ENCODE results near the gene FBXO10. TPM values are rescaled to one million over a fixed set of nuclear protein-coding genes. Genes with fewer than 3 reads are reported as not detected.

Gene FBXO10
- total and polyA plus RNA-seq, 2 of the 8 experiments (the other 6 are each of a cell fraction or from before 2014, with no cell fraction given), result 13.1 to 13.9 TPM

GRCh38 chr9:37596504-37596903 is 20.3 kb upstream of the FBXO10 start:
- H3K14ac ChIP-seq (ENCODE audit: insufficient read length), result no peak overlapping the region
- H3K4ac ChIP-seq (replicated peaks; ENCODE audit: insufficient read length, low read depth, low read length), result no peak overlapping the region
- H2BK20ac ChIP-seq (ENCODE audit: low read length), result no peak overlapping the region
- peaks cover 0 to 8% of the 10 kb centered on the region in 2 experiments; a peak in 2 of 4 replicates for H3K79me2 ChIP-seq (ENCODE audit: control insufficient read depth in 1 of 2, insufficient read depth in 2 of 2, low read length in 2 of 2)
- H4K5ac ChIP-seq (ENCODE audit: insufficient read length, low read depth, low read length), result no peak overlapping the region
- no peak overlapping the region for H2BK15ac ChIP-seq (ENCODE audit: low read length)
- H2BK120ac ChIP-seq (replicated peaks; ENCODE audit: low read depth, low read length), result no peak overlapping the region
- peaks cover 0 to 3% (median 0%) of the 10 kb centered on the region in 4 experiments; a peak in 2 of 7 replicates for H3K4me1 ChIP-seq (replicated peaks in 1 of 4; ENCODE audit: control insufficient read depth in 3 of 4, insufficient read depth in 4 of 4, low read length in 3 of 4)
- no peaks in the 10 kb centered on the region for H3K36me3 ChIP-seq (ENCODE audit: control insufficient read depth in 2 of 4, insufficient read depth in 4 of 4, low read length in 3 of 4)
- DNase-seq (ENCODE audit: low read depth in 1 of 2, low spot score in 2 of 2) (no peak), FAIRE-seq (no peak)
- H3K4me3 ChIP-seq (ENCODE audit: extremely low read depth in 1 of 4, insufficient read depth in 2 of 4, low read depth in 3 of 4, low read length in 4 of 4), result no peak overlapping the region
- no peak overlapping the region for H4K91ac ChIP-seq (replicated peaks; ENCODE audit: insufficient read length, low read length)
- H3K18ac ChIP-seq (ENCODE audit: extremely low read depth, low read length), result no peak overlapping the region
- H4K8ac ChIP-seq (ENCODE audit: extremely low read depth, insufficient read depth, low read length), result no peak overlapping the region
- WGBS, 2 experiments (ENCODE audit: extremely low coverage in 1 of 2, insufficient coverage in 1 of 2, insufficient read length in 1 of 2, insufficient replicate concordance in 2 of 2, low coverage in 1 of 2, low lambda C conversion rate in 2 of 2, missing lambda C conversion rate in 1 of 2), result 83% methylated on average over 2 of the region's 2 CpGs; no CpG with 5 or more reads in 1 of the 2 experiments
- H2AK5ac ChIP-seq (ENCODE audit: low read depth, low read length), result no peak overlapping the region
- ChIA-PET CTCF (ENCODE audit: partially characterized antibody) (interaction anchor here (0.6 to 1.2 kb wide), 4 partner anchors 12 to 1196 kb away, joined by 3 to 7 read pairs (median 3); partner anchors contain the start of gene RNF38), POLR2A (ENCODE audit: partially characterized antibody) (no interaction called here)
- peaks cover 1 to 10% (median 5%) of the 10 kb centered on the region in 4 experiments; a peak in 5 of 7 replicates for H3K27me3 ChIP-seq (replicated peaks in 1 of 4; ENCODE audit: control insufficient read depth in 3 of 4, extremely low read depth in 1 of 4, insufficient read depth in 3 of 4, low read length in 3 of 4)
- no peak overlapping the region for H3K4me2 ChIP-seq (ENCODE audit: insufficient read depth in 1 of 2, low read depth in 2 of 2, low read length in 2 of 2)
- H3K23ac ChIP-seq (ENCODE audit: insufficient read length), result no peak overlapping the region
- no peaks in the 10 kb centered on the region for H4K20me1 ChIP-seq (replicated peaks in 1 of 2; ENCODE audit: control insufficient read depth in 1 of 2, insufficient read depth in 2 of 2, low read length in 2 of 2)
- H2BK12ac ChIP-seq (ENCODE audit: low read depth, low read length), result no peak overlapping the region
- H3K79me1 ChIP-seq (ENCODE audit: low read depth, low read length), result peaks cover 3% of the 10 kb centered on the region; the same call in 1 of the 2 replicates
- H2BK5ac ChIP-seq (ENCODE audit: low read depth, low read length), result no peak overlapping the region
- no peak overlapping the region for H3K9ac ChIP-seq (replicated peaks in 1 of 4; ENCODE audit: extremely low read depth in 1 of 4, low read depth in 3 of 4, low read length in 3 of 4)
- H3K9me3 ChIP-seq (ENCODE audit: insufficient read depth in 2 of 2, low read depth in 1 of 2, low read length in 1 of 2), result no peaks in the 10 kb centered on the region
- H3K56ac ChIP-seq (replicated peaks; ENCODE audit: insufficient read length, low read depth, low read length), result no peak overlapping the region
- H3K23me2 ChIP-seq (ENCODE audit: low read depth, low read length), result no peaks in the 10 kb centered on the region; the same call in 1 of the 2 replicates
- no peak overlapping the region for H2AFZ ChIP-seq (ENCODE audit: low read length)
- no peak overlapping the region for H3K27ac ChIP-seq (ENCODE audit: low read depth, low read length)
- TF ChIP-seq, protein P1, sequence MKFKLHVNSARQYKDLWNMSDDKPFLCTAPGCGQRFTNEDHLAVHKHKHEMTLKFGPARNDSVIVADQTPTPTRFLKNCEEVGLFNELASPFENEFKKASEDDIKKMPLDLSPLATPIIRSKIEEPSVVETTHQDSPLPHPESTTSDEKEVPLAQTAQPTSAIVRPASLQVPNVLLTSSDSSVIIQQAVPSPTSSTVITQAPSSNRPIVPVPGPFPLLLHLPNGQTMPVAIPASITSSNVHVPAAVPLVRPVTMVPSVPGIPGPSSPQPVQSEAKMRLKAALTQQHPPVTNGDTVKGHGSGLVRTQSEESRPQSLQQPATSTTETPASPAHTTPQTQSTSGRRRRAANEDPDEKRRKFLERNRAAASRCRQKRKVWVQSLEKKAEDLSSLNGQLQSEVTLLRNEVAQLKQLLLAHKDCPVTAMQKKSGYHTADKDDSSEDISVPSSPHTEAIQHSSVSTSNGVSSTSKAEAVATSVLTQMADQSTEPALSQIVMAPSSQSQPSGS (IDR thresholded peaks at IDR 0.05; ENCODE audit: low read length), result no peak
- TF ChIP-seq ZNF274 (IDR thresholded peaks at IDR 0.05; ENCODE audit: borderline replicate concordance, extremely low read depth, low read length), result no peak
- no peak for TF ChIP-seq E2F6 (IDR thresholded peaks at IDR 0.05)
- no peak for TF ChIP-seq CTBP2 (IDR thresholded peaks at IDR 0.05; ENCODE audit: borderline replicate concordance, insufficient read depth, insufficient read length, low read length)
- no peak for TF ChIP-seq NANOG (IDR thresholded peaks at IDR 0.05; ENCODE audit: insufficient read depth, low read depth, low read length, poor library complexity, severe bottlenecking)
- no peak for TF ChIP-seq EZH2 (IDR thresholded peaks at IDR 0.05; ENCODE audit: low read depth, low read length, severe bottlenecking)
- TF ChIP-seq YY1 (IDR thresholded peaks at IDR 0.05; ENCODE audit: low read depth, low read length), result no peak
- no peak for TF ChIP-seq JUN (IDR thresholded peaks at IDR 0.05; ENCODE audit: low read depth, low read length)
- no peak for TF ChIP-seq KDM1A (IDR thresholded peaks at IDR 0.05; ENCODE audit: borderline replicate concordance, low read length)
- TF ChIP-seq SP2 (IDR thresholded peaks at IDR 0.05; ENCODE audit: low read length), result no peak
- TF ChIP-seq POLR2A (IDR thresholded peaks at IDR 0.05; ENCODE audit: control extremely low read depth in 1 of 2, low read depth in 2 of 2, low read length in 2 of 2), result no peak
- no peak for TF ChIP-seq SIRT6 (IDR thresholded peaks at IDR 0.05; ENCODE audit: low read length)
